ENCODE results near the gene CSMD2.

Gene CSMD2

GRCh38 chr1:33946836-33947235 lies 218.2 kb downstream of the CSMD2 start:
- H3K27ac Mint-ChIP-seq = no peak overlapping the region
- no peaks in the 10 kb centered on the region for H3K27me3 Mint-ChIP-seq (ENCODE audit: low read depth)
- H3K36me3 Mint-ChIP-seq (ENCODE audit: low read depth) = no peaks in the 10 kb centered on the region
- no peaks in the 10 kb centered on the region for H3K4me1 Mint-ChIP-seq (ENCODE audit: low read depth)
- DNase-seq (ENCODE audit: low spot score) = no peak
- no peaks in the 10 kb centered on the region for H3K9me3 Mint-ChIP-seq
- H3K4me3 Mint-ChIP-seq = no peak overlapping the region

DNA sequence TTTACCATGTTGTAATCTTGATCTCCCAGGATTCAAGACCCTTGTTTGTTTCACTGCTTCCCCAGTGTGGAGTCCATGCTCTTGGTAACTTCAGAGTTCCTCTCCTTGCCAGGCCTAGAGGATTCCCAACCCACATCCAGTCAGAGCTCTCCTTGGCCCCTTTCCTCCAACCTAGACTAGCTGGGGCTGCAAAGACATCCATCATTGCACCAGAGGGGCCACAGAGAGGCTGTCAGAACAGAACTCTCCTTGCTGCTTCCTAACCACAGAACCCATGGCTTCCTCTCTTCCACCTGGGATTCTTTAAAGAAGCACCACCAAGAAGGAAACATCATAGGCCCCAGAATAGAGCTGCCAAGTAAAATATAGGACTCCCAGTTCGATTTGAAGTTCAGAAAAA lies 220.2 kb downstream of the CSMD2 start:
- Mint-ChIP-seq H3K4me3 (no peak overlapping the region), H3K36me3 (ENCODE audit: low read depth) (no peaks in the 10 kb centered on the region), H3K27ac (no peak overlapping the region), H3K27me3 (ENCODE audit: low read depth) (no peaks in the 10 kb centered on the region), H3K4me1 (ENCODE audit: low read depth) (no peaks in the 10 kb centered on the region), H3K9me3 (no peaks in the 10 kb centered on the region)
- DNase-seq (ENCODE audit: low spot score) = no peak

DNA sequence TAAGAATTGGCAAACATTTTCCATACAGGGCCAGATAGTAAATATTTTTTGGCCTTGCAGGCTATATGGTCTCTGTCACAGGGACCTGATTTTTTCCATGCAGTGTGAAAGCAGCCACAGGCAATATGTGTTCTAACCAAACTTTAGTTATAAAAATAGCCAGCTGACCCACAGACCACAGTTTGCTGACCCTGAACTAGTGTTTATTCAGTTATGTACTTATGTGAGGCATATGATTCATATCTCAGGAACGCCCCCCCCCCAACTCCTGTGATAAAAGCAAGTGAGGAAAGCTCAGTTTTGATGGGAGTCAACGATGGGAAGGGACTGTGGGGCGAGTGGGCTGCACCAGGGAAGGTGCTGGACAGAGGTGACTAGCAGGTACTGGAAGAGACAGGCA lies 221.1 kb downstream of the CSMD2 start:
- H3K4me3 Mint-ChIP-seq = no peak overlapping the region
- no peaks in the 10 kb centered on the region for H3K4me1 Mint-ChIP-seq (ENCODE audit: low read depth)
- H3K27me3 Mint-ChIP-seq (ENCODE audit: low read depth) = no peaks in the 10 kb centered on the region
- no peak for DNase-seq (ENCODE audit: low spot score)
- H3K9me3 Mint-ChIP-seq = peaks cover 2% of the 10 kb centered on the region
- H3K27ac Mint-ChIP-seq = no peak overlapping the region
- no peaks in the 10 kb centered on the region for H3K36me3 Mint-ChIP-seq (ENCODE audit: low read depth)

DNA sequence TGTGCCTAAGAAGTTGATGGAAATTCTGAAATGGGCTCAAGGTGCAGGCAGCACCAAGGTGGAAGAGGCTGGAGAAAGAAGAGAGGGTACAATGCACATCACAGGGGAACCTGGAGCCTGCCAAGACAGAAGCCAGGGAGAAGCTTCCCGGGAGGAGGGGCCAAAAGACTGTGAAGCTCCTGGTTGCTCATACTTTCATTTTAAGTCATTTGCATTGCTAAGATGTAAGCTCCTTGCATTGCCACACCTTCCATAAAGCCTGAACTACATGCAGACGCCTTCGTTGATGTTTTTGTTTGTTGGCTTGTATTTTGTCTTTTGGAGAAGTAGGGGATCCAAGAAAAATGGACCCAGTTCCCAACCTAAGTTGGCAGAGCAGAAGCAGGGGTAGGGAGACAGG lies 232.2 kb downstream of the CSMD2 start:
- Mint-ChIP-seq H3K27ac (no peak overlapping the region), H3K4me1 (ENCODE audit: low read depth) (no peaks in the 10 kb centered on the region), H3K9me3 (no peaks in the 10 kb centered on the region), H3K27me3 (ENCODE audit: low read depth) (no peaks in the 10 kb centered on the region), H3K36me3 (ENCODE audit: low read depth) (no peaks in the 10 kb centered on the region), H3K4me3 (no peak overlapping the region)
- DNase-seq (ENCODE audit: low spot score) = no peak

DNA sequence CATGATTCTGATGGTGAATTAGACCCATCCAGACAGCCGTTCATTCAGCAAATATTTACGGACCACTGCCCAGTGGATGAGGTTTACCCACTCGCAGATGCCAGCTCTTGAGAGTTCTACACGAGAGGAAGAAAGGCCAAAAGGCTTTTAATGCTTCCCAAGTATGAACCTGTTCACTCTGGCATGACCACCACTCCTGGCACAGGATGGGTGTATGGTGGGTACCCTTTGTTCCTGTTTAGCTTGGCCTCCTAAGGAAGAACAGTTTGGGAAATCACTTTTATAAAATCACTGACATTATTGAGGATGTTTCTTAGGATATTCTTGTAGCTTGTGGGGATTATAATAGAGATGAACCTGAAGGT lies 233.9 kb downstream of the CSMD2 start:
- no peak for DNase-seq (ENCODE audit: low spot score)
- no peaks in the 10 kb centered on the region for H3K9me3 Mint-ChIP-seq
- H3K27me3 Mint-ChIP-seq (ENCODE audit: low read depth) = no peaks in the 10 kb centered on the region
- no peak overlapping the region for H3K4me3 Mint-ChIP-seq
- no peaks in the 10 kb centered on the region for H3K36me3 Mint-ChIP-seq (ENCODE audit: low read depth)
- no peaks in the 10 kb centered on the region for H3K4me1 Mint-ChIP-seq (ENCODE audit: low read depth)
- H3K27ac Mint-ChIP-seq = no peak overlapping the region

DNA sequence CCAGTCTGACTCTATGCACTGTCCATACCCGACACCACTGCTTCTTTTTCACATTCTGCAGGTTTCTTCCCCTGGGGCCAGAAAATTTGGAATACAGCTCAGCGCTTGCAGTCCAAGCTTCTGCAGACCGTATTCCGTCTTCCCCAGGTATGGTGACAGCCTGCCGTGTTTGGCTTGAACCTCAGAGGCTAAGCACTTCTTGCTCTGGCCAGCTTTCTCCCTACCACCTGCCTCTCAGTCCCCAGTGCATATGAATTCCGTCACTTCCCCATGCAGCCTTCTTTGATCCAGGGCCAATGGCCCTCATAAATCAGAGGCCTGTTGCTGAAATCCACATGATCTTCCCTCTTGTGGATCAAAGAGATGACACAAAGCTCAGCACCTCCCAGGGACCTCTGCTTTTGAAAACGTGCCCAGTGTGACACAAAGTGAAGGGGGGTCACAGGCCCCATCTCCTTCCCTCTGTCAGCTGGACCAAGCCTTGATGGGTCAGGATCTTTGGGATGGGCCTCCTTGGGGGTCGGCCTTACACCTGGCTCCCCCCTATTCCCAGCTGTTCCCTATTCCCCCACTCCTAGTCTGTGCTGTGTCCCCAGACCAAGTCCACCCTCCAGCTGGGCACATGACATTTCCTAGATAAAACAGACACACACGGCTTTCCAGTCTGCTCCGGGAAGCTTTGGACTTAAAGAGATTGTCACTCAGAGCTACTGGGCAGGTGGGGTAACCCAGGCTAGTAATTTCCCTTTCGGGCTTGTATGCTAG lies 234.5 kb downstream of the CSMD2 start:
- H3K4me1 Mint-ChIP-seq (ENCODE audit: low read depth) = no peaks in the 10 kb centered on the region
- no peaks in the 10 kb centered on the region for H3K36me3 Mint-ChIP-seq (ENCODE audit: low read depth)
- no peaks in the 10 kb centered on the region for H3K9me3 Mint-ChIP-seq
- H3K4me3 Mint-ChIP-seq = no peak overlapping the region
- no peak for DNase-seq (ENCODE audit: low spot score)
- H3K27me3 Mint-ChIP-seq (ENCODE audit: low read depth) = no peaks in the 10 kb centered on the region
- H3K27ac Mint-ChIP-seq = no peak overlapping the region

DNA sequence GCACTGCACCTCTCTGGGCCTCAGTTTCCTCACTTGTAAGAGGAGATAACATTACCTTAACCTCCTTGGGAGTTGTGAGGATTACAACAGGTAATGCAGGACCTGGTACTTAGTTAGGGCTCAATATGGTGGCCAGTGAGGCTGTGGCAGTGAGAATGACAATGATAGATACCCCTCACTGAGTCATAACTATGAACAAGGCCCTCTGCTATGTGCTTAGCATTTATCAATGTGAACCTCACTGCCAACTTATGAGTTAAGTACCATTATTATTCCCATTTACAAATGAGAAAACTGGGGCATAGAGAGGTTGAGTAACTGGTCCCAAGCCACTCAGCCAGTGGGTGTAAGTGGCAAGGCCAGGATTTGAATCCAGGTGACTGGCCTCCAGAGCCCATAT lies 236.8 kb downstream of the CSMD2 start:
- Mint-ChIP-seq H3K36me3 (ENCODE audit: low read depth) (no peaks in the 10 kb centered on the region), H3K9me3 (no peaks in the 10 kb centered on the region)
- no peak for DNase-seq (ENCODE audit: low spot score)

GRCh38 chr1:33927721-33928120 lies 237.3 kb downstream of the CSMD2 start:
- H3K9me3 Mint-ChIP-seq = no peaks in the 10 kb centered on the region
- no peaks in the 10 kb centered on the region for H3K4me1 Mint-ChIP-seq (ENCODE audit: low read depth)
- no peak overlapping the region for H3K4me3 Mint-ChIP-seq
- no peak for DNase-seq (ENCODE audit: low spot score)
- no peaks in the 10 kb centered on the region for H3K27me3 Mint-ChIP-seq (ENCODE audit: low read depth)
- H3K36me3 Mint-ChIP-seq (ENCODE audit: low read depth) = no peaks in the 10 kb centered on the region
- H3K27ac Mint-ChIP-seq = no peak overlapping the region

More for the DNA sequence above, 236.8 kb downstream of the CSMD2 start:
- H3K4me3 Mint-ChIP-seq = no peak overlapping the region
- H3K4me1 Mint-ChIP-seq (ENCODE audit: low read depth) = no peaks in the 10 kb centered on the region
- no peaks in the 10 kb centered on the region for H3K27me3 Mint-ChIP-seq (ENCODE audit: low read depth)
- H3K27ac Mint-ChIP-seq = no peak overlapping the region

DNA sequence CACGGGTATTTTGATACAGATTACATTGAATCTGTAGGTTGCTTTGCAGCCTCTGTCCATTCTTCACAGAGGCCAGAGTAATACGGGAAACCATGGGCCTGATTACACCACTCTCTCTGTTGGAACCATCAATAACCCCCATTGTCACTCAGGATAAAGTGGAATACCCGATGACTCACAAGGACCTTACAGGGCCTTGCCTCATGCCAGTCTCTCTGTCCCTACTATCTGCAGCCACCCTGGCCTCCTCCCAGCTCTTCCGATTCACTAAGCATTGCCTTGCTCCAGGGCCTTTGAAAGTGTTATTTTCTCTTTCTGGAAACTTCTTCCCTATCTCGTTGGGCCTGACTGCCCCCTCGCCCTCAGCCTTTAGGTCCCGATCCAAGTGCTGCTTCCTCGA lies 239.4 kb downstream of the CSMD2 start:
- Mint-ChIP-seq H3K27me3 (ENCODE audit: low read depth) (no peaks in the 10 kb centered on the region), H3K4me3 (no peak overlapping the region), H3K4me1 (ENCODE audit: low read depth) (no peaks in the 10 kb centered on the region), H3K27ac (no peak overlapping the region), H3K9me3 (no peaks in the 10 kb centered on the region), H3K36me3 (ENCODE audit: low read depth) (no peaks in the 10 kb centered on the region)
- no peak for DNase-seq (ENCODE audit: low spot score)

DNA sequence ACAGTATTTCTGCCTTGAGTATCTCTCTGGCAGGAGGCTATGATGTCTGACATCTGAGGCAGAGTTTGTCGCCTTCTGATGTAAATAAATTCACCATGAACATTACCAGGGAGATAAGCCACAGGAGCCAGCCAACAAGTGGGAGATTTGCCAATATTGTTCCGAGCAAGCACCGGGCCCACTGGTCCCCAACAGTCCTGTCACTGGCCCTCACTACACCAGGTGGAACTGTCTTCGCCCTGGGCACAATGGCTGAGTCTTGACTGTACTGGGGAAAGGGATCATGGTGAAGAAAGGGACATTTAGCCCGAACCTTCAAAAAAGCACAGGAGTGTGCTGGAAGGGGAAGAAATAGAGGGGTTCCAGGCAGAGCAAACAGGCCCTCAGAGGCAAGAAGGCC lies 243.7 kb downstream of the CSMD2 start:
- H3K36me3 Mint-ChIP-seq (ENCODE audit: low read depth) = no peaks in the 10 kb centered on the region
- H3K27ac Mint-ChIP-seq = no peak overlapping the region
- H3K27me3 Mint-ChIP-seq (ENCODE audit: low read depth) = no peaks in the 10 kb centered on the region
- no peak for DNase-seq (ENCODE audit: low spot score)
- no peaks in the 10 kb centered on the region for H3K9me3 Mint-ChIP-seq
- no peaks in the 10 kb centered on the region for H3K4me1 Mint-ChIP-seq (ENCODE audit: low read depth)
- no peak overlapping the region for H3K4me3 Mint-ChIP-seq

DNA sequence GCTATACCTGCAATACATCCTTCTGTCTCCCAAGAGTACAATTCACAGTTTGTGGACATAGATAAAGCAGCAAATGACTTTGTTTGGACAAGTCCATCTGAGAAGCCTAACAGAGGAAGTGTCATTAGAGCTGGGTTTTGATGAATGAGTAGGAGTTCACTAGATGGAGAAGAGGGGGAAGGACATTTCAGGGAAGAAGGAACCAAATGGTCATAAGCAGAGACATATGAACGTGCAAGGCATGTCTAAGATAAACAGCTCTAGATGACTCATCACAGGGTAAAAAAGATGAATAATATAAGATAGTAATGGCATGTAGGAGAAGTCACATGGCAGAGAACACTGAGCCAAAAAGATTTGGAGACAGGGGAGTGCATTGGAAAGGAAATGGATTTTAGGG lies 246.7 kb downstream of the CSMD2 start:
- Mint-ChIP-seq H3K9me3 (no peaks in the 10 kb centered on the region), H3K4me1 (ENCODE audit: low read depth) (no peaks in the 10 kb centered on the region), H3K27ac (no peak overlapping the region), H3K4me3 (no peak overlapping the region), H3K36me3 (ENCODE audit: low read depth) (no peaks in the 10 kb centered on the region), H3K27me3 (ENCODE audit: low read depth) (no peaks in the 10 kb centered on the region)
- DNase-seq (ENCODE audit: low spot score) = no peak

GRCh38 chr1:33916786-33917185 lies 248.2 kb downstream of the CSMD2 start:
- no peaks in the 10 kb centered on the region for H3K9me3 Mint-ChIP-seq
- no peak overlapping the region for H3K4me3 Mint-ChIP-seq
- no peak overlapping the region for H3K27ac Mint-ChIP-seq
- no peak for DNase-seq (ENCODE audit: low spot score)
- H3K4me1 Mint-ChIP-seq (ENCODE audit: low read depth) = no peaks in the 10 kb centered on the region
- no peaks in the 10 kb centered on the region for H3K36me3 Mint-ChIP-seq (ENCODE audit: low read depth)
- no peaks in the 10 kb centered on the region for H3K27me3 Mint-ChIP-seq (ENCODE audit: low read depth)

DNA sequence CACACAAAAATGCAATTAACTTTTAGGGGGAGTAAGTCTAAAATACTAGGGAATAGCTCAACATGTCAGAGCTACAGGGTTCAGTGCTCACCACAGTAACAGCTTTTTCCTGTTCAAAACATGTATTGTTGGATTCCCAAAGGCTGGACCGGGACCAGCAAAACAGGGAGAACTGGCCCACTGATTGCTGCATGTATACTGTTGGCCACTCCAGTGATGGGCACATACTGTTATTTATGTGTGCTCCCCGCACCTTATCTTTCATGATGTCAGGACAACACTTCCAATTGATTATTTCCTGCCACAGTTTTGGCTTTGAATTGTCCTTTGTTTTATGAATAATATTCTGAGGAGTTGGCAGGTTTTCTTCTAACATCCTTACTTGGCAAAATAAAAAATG lies 250.5 kb downstream of the CSMD2 start:
- Mint-ChIP-seq H3K4me3 (no peak overlapping the region), H3K36me3 (ENCODE audit: low read depth) (no peaks in the 10 kb centered on the region), H3K9me3 (no peaks in the 10 kb centered on the region), H3K27ac (no peak overlapping the region), H3K27me3 (ENCODE audit: low read depth) (no peaks in the 10 kb centered on the region), H3K4me1 (ENCODE audit: low read depth) (no peaks in the 10 kb centered on the region)
- no peak for DNase-seq (ENCODE audit: low spot score)

- no peak overlapping the region for H3K4me3 Mint-ChIP-seq
- no peaks in the 10 kb centered on the region for H3K9me3 Mint-ChIP-seq
- no peaks in the 10 kb centered on the region for H3K4me1 Mint-ChIP-seq (ENCODE audit: low read depth)
- DNase-seq (ENCODE audit: low spot score) = no peak
- no peaks in the 10 kb centered on the region for H3K27me3 Mint-ChIP-seq (ENCODE audit: low read depth)
- H3K36me3 Mint-ChIP-seq (ENCODE audit: low read depth) = no peaks in the 10 kb centered on the region
- no peak overlapping the region for H3K27ac Mint-ChIP-seq
Observed at GRCh38 chr1:33908324-33908956, 256.6 kb downstream of the CSMD2 start.

- DNase-seq (ENCODE audit: low spot score) = no peak
- Mint-ChIP-seq H3K4me3 (no peak overlapping the region), H3K4me1 (ENCODE audit: low read depth) (no peaks in the 10 kb centered on the region), H3K27me3 (ENCODE audit: low read depth) (no peaks in the 10 kb centered on the region), H3K36me3 (ENCODE audit: low read depth) (no peaks in the 10 kb centered on the region), H3K27ac (no peak overlapping the region), H3K9me3 (no peaks in the 10 kb centered on the region)
Observed at GRCh38 chr1:33906156-33906555, 258.9 kb downstream of the CSMD2 start.

Data from T-helper 2 cell treated with Interferon-gamma antibody and Interleukin-4, amounts not matched to agents 5 μg/mL and 100 μg/mL, for 36 hours (primary cell).